ENCODE measurements around the gene DMD.
"Not testable (repeated sequence)": the region's sequence is repeated elsewhere in the genome, so short reads cannot be mapped to it uniquely, and the experiment has no call there.

Gene DMD

DNA sequence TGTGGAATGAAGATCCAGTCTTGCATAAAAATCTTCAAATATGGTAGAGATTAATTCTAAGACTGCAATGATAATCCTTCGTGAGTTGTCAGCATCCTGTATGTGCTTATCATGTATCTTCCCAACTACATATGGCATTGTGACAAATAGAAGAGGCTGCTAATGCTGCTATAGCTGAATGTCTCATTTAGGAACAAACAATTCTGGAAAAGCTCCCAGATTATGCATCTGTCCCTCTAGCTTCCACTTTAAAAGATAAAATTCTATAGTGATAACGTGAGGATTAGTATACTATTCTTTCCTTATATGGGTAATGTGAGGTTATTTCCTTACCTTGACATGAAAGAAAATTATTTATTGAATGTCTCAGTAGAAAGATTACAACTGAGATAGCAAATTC, 930.9 kb downstream of the DMD start:
- DNase-seq (ENCODE audit: low read depth in 2 of 2): no peak

GRCh38 chrX:32276153-32276552, 935.2 kb downstream of the DMD start:
- DNase-seq (ENCODE audit: low read depth in 2 of 2): no peak

- no peak for DNase-seq (ENCODE audit: low read depth in 2 of 2)
Observed at GRCh38 chrX:32269866-32270265, 941.5 kb downstream of the DMD start.

DNA sequence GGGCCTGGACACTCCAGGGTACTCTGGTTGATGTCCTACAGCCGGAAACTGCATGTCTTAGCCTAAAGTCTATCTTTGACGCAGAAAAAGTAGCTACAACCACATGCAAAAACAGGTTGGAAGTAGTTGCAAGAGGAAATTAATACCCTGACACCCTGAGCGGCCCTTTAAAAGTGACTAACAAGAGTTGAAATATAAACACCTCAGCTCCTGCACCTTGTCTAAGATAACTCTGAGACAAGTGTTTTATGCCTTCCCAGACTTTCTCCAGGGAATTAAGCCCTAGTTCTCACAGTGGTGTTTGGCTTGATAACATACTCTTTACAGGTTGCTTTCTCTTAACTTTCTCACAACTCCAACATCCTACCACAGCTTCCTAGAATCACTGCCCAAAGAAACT, 943.1 kb downstream of the DMD start:
- DNase-seq (ENCODE audit: low read depth in 2 of 2): no peak

DNA sequence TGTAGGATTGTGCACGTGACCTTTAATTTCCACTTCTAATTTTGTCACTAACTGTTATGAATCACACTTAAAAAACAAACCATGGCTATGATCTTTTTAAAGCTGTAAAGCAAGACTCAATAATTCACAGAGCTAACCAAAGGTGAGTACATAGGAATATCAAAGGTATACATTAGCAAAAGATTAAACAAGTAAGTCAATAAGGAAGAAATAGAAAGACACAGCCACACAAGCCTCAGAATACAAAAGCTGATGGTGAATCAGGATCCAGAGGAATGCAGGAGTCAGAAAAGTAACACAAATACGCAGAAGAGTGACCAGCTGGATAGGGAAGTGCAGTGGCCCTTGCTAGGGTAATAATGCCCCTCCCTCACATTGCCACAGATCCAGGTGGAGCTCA, 943.6 kb downstream of the DMD start:
- no peak for DNase-seq (ENCODE audit: low read depth in 2 of 2)

DNA sequence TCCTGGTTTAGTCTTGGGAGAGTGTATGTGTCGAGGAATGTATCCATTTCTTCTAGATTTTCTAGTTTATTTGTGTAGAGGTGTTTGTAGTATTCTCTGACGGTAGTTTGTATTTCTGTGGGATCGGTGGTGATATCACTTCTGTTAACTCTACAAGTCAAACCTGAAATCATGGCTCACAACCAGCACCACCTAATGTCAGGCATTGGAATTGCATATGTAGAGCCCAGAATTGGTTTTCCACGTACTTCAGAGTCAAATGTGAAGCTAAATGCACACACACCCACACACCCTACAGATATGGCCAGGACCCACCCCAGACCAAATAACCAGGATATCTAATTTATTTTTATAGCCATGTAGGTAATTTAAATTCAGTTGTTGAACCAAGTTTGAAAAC, 964.7 kb downstream of the DMD start:
- not testable (repeated sequence) for DNase-seq (ENCODE audit: low read depth in 2 of 2)

DNA sequence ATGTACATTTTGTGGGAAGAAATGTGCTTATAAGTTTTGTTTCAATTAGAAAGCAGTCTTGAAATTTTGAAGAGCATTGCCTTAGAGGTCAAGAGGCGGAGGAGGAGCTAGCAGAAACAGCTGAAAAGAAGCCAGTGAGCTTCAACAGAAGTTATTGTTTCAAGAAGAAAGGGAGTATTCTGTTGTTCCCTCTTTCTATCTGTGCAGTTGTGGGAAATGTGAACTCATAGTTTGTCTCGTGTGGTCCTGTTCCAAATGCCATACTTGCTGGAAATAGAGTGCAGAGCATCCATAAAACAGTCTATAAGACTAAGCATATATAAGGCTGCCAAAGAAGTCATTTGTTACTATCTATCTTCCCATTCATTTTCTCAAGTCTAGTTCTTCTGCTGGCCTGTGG, 1015.7 kb downstream of the DMD start:
- DNase-seq (ENCODE audit: low read depth in 2 of 2): no peak

GRCh38 chrX:32191316-32191715, 1020.0 kb downstream of the DMD start:
- no peak for DNase-seq (ENCODE audit: low read depth in 2 of 2)

GRCh38 chrX:32185160-32185559, 1026.2 kb downstream of the DMD start:
- no peak for DNase-seq (ENCODE audit: low read depth in 2 of 2)

GRCh38 chrX:32183066-32183465, 1028.3 kb downstream of the DMD start:
- no peak for DNase-seq (ENCODE audit: low read depth in 2 of 2)

DNA sequence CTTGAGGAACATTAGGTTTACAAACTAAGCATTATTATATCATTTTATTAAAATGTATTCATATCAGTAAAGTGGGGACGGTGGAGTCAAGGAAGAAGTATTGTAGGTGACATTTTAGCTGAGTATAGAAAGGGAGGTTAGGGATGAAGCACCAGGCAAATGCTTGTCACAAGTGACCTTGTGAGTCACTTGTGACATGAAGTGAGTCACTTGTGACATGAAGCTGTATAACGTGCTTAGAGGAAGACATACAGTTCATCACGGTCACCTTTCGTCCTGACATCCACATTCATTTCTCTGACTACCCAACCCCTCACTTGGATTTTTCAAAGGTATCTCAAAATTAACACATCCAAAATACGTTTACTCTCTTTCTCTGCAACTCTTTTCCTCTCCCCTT, 1034.8 kb downstream of the DMD start:
- DNase-seq (ENCODE audit: low read depth in 2 of 2): no peak

DNA sequence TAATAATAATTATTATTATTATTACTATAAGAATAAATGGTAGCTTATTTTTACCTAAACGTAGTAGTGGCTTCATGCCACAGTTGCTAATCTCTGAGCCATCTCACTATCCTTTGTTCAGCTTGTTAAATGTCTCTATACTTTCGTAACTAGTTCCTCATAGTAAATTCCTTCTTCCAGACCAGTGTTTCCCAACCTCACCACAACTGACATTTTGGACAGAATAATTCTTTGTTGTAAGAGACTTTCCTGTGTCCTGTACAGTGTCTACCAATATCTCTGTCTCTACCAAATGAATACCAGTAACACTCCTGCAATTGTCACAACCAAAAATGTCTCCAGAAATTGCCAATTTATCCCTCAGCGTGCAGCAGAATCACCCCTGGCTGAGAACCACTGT, 1040.9 kb downstream of the DMD start:
- no peak for DNase-seq (ENCODE audit: low read depth in 2 of 2)

GRCh38 chrX:32155044-32155638, 1056.2 kb downstream of the DMD start:
- no peak for DNase-seq (ENCODE audit: low read depth in 2 of 2)

- DNase-seq (ENCODE audit: low read depth in 2 of 2): no peak
Observed at GRCh38 chrX:32153585-32153984, 1057.8 kb downstream of the DMD start.

- DNase-seq (ENCODE audit: low read depth in 2 of 2): no peak
Observed at GRCh38 chrX:32150141-32150540, 1061.2 kb downstream of the DMD start.

- no peak for DNase-seq (ENCODE audit: low read depth in 2 of 2)
Observed at GRCh38 chrX:32141841-32142240, 1069.5 kb downstream of the DMD start.

DNA sequence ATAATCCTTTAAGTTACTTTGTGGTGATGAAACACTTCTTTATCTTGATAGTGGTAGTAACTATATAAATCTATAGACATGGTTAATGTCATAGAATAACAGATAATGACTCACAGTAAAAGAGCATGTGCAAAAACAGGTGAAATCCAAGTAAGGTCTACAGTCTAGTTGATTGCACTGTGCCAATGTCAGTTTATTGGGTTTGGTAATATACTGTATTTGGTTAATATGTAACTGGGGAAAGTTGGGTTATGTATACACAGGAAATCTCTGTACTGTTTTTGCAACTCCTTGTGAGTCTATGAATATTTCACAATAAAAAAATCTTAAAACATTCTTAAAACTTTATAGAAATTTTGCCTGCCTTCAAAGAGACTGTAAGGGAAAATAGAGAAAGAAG, 1071.9 kb downstream of the DMD start:
- no peak for DNase-seq (ENCODE audit: low read depth in 2 of 2)

- DNase-seq (ENCODE audit: low read depth in 2 of 2): no peak
Observed at GRCh38 chrX:32137525-32137924, 1073.8 kb downstream of the DMD start.

GRCh38 chrX:32126997-32127396, 1084.4 kb downstream of the DMD start:
- no peak for DNase-seq (ENCODE audit: low read depth in 2 of 2)

DNA sequence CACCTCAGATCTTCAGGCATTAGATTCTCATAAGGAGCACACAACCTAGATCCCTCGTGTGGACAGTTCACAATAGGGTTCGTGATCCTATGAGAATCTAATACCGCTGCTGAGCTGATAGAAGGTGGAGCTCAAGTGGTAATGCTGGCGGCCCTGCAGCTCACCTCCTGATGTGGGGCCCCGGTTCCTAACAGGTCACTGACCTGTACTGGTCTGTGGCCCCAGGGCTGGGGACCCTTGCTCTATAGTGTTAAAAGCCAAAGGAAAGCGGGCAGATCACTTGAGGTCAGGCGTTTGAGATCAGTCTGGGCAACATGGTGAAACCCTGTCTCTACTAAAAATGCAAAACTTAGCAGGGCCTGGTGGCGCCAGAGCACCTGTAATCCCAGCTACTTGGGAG, 1092.5 kb downstream of the DMD start:
- DNase-seq (ENCODE audit: low read depth in 2 of 2): no peak

GRCh38 chrX:32116047-32116446, 1095.3 kb downstream of the DMD start:
- DNase-seq (ENCODE audit: low read depth in 2 of 2): no peak

DNA sequence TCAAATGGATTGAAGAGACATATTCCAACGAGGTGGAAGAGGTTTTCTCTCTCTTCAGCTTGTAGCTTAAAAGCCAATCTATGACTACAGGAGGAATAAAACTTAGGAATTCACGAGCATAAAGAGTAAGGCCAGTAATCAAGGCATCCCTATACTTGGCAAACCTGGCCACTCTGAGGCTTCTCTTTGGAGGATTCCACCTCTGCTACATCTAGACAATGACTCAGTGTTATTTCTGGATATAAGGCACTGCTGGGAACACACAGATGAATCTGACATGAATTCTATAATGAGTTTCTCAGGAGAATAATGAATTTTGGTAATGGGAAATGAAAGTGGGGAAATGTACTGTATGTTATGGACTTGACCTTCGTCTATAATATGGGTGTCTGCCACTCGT, 1123.7 kb downstream of the DMD start:
- no peak for DNase-seq (ENCODE audit: low read depth in 2 of 2)

- DNase-seq (ENCODE audit: low read depth in 2 of 2): no peak
Observed at GRCh38 chrX:32084757-32085156, 1126.6 kb downstream of the DMD start.

- DNase-seq (ENCODE audit: low read depth in 2 of 2): no peak
Observed at GRCh38 chrX:32048285-32048684, 1163.1 kb downstream of the DMD start.

DNA sequence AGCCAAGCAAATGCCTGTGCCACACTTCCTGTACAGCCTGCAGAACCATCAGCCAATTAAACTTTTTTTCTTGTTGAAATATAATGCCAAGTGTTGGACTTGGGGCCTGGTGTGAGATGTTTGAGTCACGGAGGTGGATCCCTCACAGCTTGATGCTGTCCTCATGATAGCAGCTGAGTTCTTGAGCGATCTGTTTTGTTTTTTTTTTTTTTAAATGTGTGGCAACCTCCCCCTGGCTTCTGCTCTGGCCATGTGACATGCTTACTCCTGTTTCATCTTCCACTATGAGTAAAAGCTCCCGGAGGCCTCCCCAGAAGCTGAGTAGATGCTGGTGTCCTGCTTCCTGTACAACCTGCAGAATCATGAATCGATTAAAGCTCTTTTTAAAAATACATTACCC, 1166.2 kb downstream of the DMD start:
- DNase-seq (ENCODE audit: low read depth in 2 of 2): no peak
